Smooth muscle cell of trachea (primary cell): Measurements from ENCODE around the gene GPLD1. TPM values are rescaled to one million over a fixed set of nuclear protein-coding genes. Genes with fewer than 3 reads are reported as not detected.

Source experiments
- total RNA-seq: library from RNA; depleted of rRNA; stranded (reverse); fragments of >200 nt; gene quantifications from 2 replicates; pipeline ENCODE4 v1.2.1, GENCODE V29; 2014

GPLD1 gene
- 0.17 TPM in 1 of 2 replicates, not detected in the other for total RNA-seq

GRCh38 chr6:24489470-24489869 is at the start of gene GPLD1:
Gene GPLD1 (minus strand): TSS chr6:24489578. CDS start chr6:24489511, 67 bp downstream.

GRCh38 chr6:24494821-24495795 is 5.7 kb upstream of the GPLD1 start, which contains the start of gene ALDH5A1:
Gene ALDH5A1 (plus strand): TSS chr6:24494969. CDS start chr6:24494997, 28 bp downstream.

GRCh38 chr6:24402697-24403500 is 86.5 kb downstream of the GPLD1 start, which contains the start of gene MRS2:
Gene MRS2 (plus strand): TSS chr6:24402936. CDS start chr6:24403047, 111 bp downstream.

Other genes with a start within 250 kb of the GPLD1 start
- not detected in 2 replicates for gene DCDC2, start 131.5 kb downstream of the GPLD1 start, total RNA-seq
- 19.8 and 19.9 TPM in 2 replicates for gene MRS2, start 86.6 kb downstream of the GPLD1 start, total RNA-seq
- 0.15 and 0.50 TPM in 2 replicates for gene ALDH5A1, start 5.4 kb upstream of the GPLD1 start, total RNA-seq
- gene KIAA0319, start 156.6 kb upstream of the GPLD1 start, total RNA-seq, result under 0.01 and 0.17 TPM in 2 replicates
- 42.7 and 44.4 TPM in 2 replicates for gene TDP2, start 177.3 kb upstream of the GPLD1 start, total RNA-seq
- 8.1 and 8.4 TPM in 2 replicates for gene ACOT13, start 177.5 kb upstream of the GPLD1 start, total RNA-seq
- 99.4 and 169 TPM in 2 replicates for gene C6orf62, start 229.6 kb upstream of the GPLD1 start, total RNA-seq